ENCODE measurements around the gene CDS1. TPM values are rescaled to one million over a fixed set of nuclear protein-coding genes. Genes with fewer than 3 reads are reported as not detected.
"Not testable (repeated sequence)": the region's sequence is repeated elsewhere in the genome, so short reads cannot be mapped to it uniquely, and the experiment has no call there.

The CDS1 gene
- total RNA-seq, 1 donor from 2014 or later: 7.6 TPM

- DNase-seq (ENCODE audit: low read depth): no peak
Observed at GRCh38 chr4:84611531-84611930, 28.6 kb downstream of the CDS1 start.

- DNase-seq (ENCODE audit: low read depth): no peak
Observed at GRCh38 chr4:84614891-84615290, 32.0 kb downstream of the CDS1 start.

GRCh38 chr4:84615355-84615754 lies 32.4 kb downstream of the CDS1 start:
- DNase-seq (ENCODE audit: low read depth): no peak

- DNase-seq (ENCODE audit: low read depth): no peak
Observed at GRCh38 chr4:84622959-84623358, 40.0 kb downstream of the CDS1 start.

GRCh38 chr4:84623661-84624060 lies 40.7 kb downstream of the CDS1 start:
- no peak for DNase-seq (ENCODE audit: low read depth)

GRCh38 chr4:84626673-84627072 lies 43.7 kb downstream of the CDS1 start:
- no peak for DNase-seq (ENCODE audit: low read depth)

GRCh38 chr4:84631573-84631972 lies 48.6 kb downstream of the CDS1 start:
- no peak for DNase-seq (ENCODE audit: low read depth)

- DNase-seq (ENCODE audit: low read depth): peak; percentile 40
Observed at GRCh38 chr4:84632092-84632491, 49.2 kb downstream of the CDS1 start.

- DNase-seq (ENCODE audit: low read depth): no peak
Observed at GRCh38 chr4:84634961-84635360, 52.0 kb downstream of the CDS1 start.

GRCh38 chr4:84638092-84638491 lies 55.2 kb downstream of the CDS1 start:
- no peak for DNase-seq (ENCODE audit: low read depth)

- DNase-seq (ENCODE audit: low read depth): no peak
Observed at GRCh38 chr4:84639145-84639544, 56.2 kb downstream of the CDS1 start.

- no peak for DNase-seq (ENCODE audit: low read depth)
Observed at GRCh38 chr4:84644087-84644486, 61.2 kb downstream of the CDS1 start.

GRCh38 chr4:84647312-84647884 lies 64.5 kb downstream of the CDS1 start:
- DNase-seq (ENCODE audit: low read depth): peak; percentile 17

GRCh38 chr4:84648178-84648577 lies 65.3 kb downstream of the CDS1 start:
- no peak for DNase-seq (ENCODE audit: low read depth)

GRCh38 chr4:84648863-84649647 lies 66.1 kb downstream of the CDS1 start:
- no peak for DNase-seq (ENCODE audit: low read depth)

GRCh38 chr4:84651499-84651898 lies 68.6 kb downstream of the CDS1 start:
- no peak for DNase-seq (ENCODE audit: low read depth)

GRCh38 chr4:84652478-84652877 lies 69.6 kb downstream of the CDS1 start:
- no peak for DNase-seq (ENCODE audit: low read depth)

GRCh38 chr4:84660606-84661005 lies 77.7 kb downstream of the CDS1 start:
- no peak for DNase-seq (ENCODE audit: low read depth)

GRCh38 chr4:84661191-84661939 lies 78.4 kb downstream of the CDS1 start:
- no peak for DNase-seq (ENCODE audit: low read depth)

- not testable (repeated sequence) for DNase-seq (ENCODE audit: low read depth)
Observed at GRCh38 chr4:84664767-84665166, 81.8 kb downstream of the CDS1 start.

- no peak for DNase-seq (ENCODE audit: low read depth)
Observed at GRCh38 chr4:84666439-84666838, 83.5 kb downstream of the CDS1 start.

GRCh38 chr4:84669201-84669600 lies 86.3 kb downstream of the CDS1 start:
- no peak for DNase-seq (ENCODE audit: low read depth)

GRCh38 chr4:84672177-84672576 lies 89.2 kb downstream of the CDS1 start:
- DNase-seq (ENCODE audit: low read depth): no peak
